Measurements from ENCODE around the gene C7orf33. TPM values are rescaled to one million over a fixed set of nuclear protein-coding genes. Genes with fewer than 3 reads are reported as not detected.
"Not testable (repeated sequence)": the region's sequence is repeated elsewhere in the genome, so short reads cannot be mapped to it uniquely, and the experiment has no call there.

C7orf33 gene
- not detected in 2 replicates for total RNA-seq (2014; rRNA removed; shearing (Covaris generic))

GRCh38 chr7:148590471-148590870 lies at the start of gene C7orf33:
Gene C7orf33 (plus strand): TSS chr7:148590766. CDS start chr7:148590926, 160 bp downstream.
- no peak for DNase-seq (ENCODE audit: low spot score)

GRCh38 chr7:148541891-148542504 lies 48.6 kb upstream of the C7orf33 start:
- DNase-seq (ENCODE audit: low spot score), result no peak

- DNase-seq (ENCODE audit: low spot score), result no peak
These were observed 47.3 kb upstream of the C7orf33 start for GRCh38 chr7:148543302-148543701.

- no peak for DNase-seq (ENCODE audit: low spot score)
These were observed 45.4 kb upstream of the C7orf33 start for GRCh38 chr7:148545172-148545571.

- no peak for DNase-seq (ENCODE audit: low spot score)
These were observed 44.6 kb upstream of the C7orf33 start for GRCh38 chr7:148545932-148546331.

- no peak for DNase-seq (ENCODE audit: low spot score)
These were observed 43.7 kb upstream of the C7orf33 start for GRCh38 chr7:148546857-148547256.

GRCh38 chr7:148547951-148548350 lies 42.6 kb upstream of the C7orf33 start:
- no peak for DNase-seq (ENCODE audit: low spot score)

GRCh38 chr7:148553979-148554378 lies 36.6 kb upstream of the C7orf33 start:
- DNase-seq (ENCODE audit: low spot score), result no peak

GRCh38 chr7:148556892-148557291 lies 33.7 kb upstream of the C7orf33 start:
- no peak for DNase-seq (ENCODE audit: low spot score)

- DNase-seq (ENCODE audit: low spot score), result no peak
These were observed 31.7 kb upstream of the C7orf33 start for GRCh38 chr7:148558914-148559313.

GRCh38 chr7:148561099-148561498 lies 29.5 kb upstream of the C7orf33 start:
- no peak for DNase-seq (ENCODE audit: low spot score)

GRCh38 chr7:148563583-148564274 lies 26.8 kb upstream of the C7orf33 start:
- no peak for DNase-seq (ENCODE audit: low spot score)

- DNase-seq (ENCODE audit: low spot score), result peak; percentile 52
These were observed 26.2 kb upstream of the C7orf33 start for GRCh38 chr7:148564275-148564951.

GRCh38 chr7:148566736-148567135 lies 23.8 kb upstream of the C7orf33 start:
- no peak for DNase-seq (ENCODE audit: low spot score)

GRCh38 chr7:148567524-148567923 lies 23.0 kb upstream of the C7orf33 start:
- no peak for DNase-seq (ENCODE audit: low spot score)

- DNase-seq (ENCODE audit: low spot score), result peak; percentile 36
These were observed 20.1 kb upstream of the C7orf33 start for GRCh38 chr7:148570510-148570909.

GRCh38 chr7:148570973-148571372 lies 19.6 kb upstream of the C7orf33 start:
- DNase-seq (ENCODE audit: low spot score), result not testable (repeated sequence)

- no peak for DNase-seq (ENCODE audit: low spot score)
These were observed 19.2 kb upstream of the C7orf33 start for GRCh38 chr7:148571381-148571780.

GRCh38 chr7:148572067-148572522 lies 18.5 kb upstream of the C7orf33 start:
- DNase-seq (ENCODE audit: low spot score), result no peak

GRCh38 chr7:148573581-148573980 lies 17.0 kb upstream of the C7orf33 start:
- not testable (repeated sequence) for DNase-seq (ENCODE audit: low spot score)

GRCh38 chr7:148575640-148576411 lies 14.7 kb upstream of the C7orf33 start:
- DNase-seq (ENCODE audit: low spot score), result peak; percentile 47

- DNase-seq (ENCODE audit: low spot score), result no peak
These were observed 11.2 kb upstream of the C7orf33 start for GRCh38 chr7:148579366-148579765.
